Measurements from ENCODE around the gene TDP2. TPM values are rescaled to one million over a fixed set of nuclear protein-coding genes. Genes with fewer than 3 reads are reported as not detected.

The TDP2 gene
- total RNA-seq, 1 experiment from 2014 or later: 30.2 TPM

DNA sequence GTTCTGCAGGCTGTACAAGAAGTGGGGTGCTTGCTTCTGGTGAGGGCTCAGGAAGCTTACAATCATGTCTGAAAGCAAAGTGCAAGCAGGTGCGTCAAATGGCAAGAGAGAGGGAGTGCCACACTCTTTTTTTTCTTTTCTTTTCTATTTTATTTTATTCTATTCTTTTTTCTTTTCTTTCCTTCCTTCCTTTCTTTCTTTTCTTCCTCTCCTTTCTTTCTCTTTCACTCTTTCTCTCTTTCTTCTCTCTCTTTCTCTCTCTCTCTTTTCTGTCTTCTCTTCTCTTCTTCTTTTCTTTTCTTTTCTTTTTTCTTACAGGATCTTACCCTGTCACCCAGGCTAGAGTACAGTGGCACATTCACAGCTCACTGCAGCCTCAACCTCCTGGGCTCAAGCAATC, 19.7 kb upstream of the TDP2 start:
- no peaks in the 10 kb centered on the region for H3K4me1 ChIP-seq (ENCODE audit: control insufficient read depth in 1 of 2, insufficient read depth in 2 of 2, low read length in 2 of 2)
- ATAC-seq (no peak), DNase-seq (ENCODE audit: low read depth, low spot score) (no peak)
- BruUV-seq (replicated peaks): no TSS peak
- H3K79me2 ChIP-seq (ENCODE audit: insufficient read depth, low read length): no peaks in the 10 kb centered on the region
- no peak overlapping the region for H2AFZ ChIP-seq (ENCODE audit: low read depth, low read length, poor library complexity, severe bottlenecking)
- no peak overlapping the region for H3K27ac ChIP-seq (ENCODE audit: low read depth, low read length)
- CTCF ChIA-PET: no interaction called here
- TF ChIP-seq, protein P1, sequence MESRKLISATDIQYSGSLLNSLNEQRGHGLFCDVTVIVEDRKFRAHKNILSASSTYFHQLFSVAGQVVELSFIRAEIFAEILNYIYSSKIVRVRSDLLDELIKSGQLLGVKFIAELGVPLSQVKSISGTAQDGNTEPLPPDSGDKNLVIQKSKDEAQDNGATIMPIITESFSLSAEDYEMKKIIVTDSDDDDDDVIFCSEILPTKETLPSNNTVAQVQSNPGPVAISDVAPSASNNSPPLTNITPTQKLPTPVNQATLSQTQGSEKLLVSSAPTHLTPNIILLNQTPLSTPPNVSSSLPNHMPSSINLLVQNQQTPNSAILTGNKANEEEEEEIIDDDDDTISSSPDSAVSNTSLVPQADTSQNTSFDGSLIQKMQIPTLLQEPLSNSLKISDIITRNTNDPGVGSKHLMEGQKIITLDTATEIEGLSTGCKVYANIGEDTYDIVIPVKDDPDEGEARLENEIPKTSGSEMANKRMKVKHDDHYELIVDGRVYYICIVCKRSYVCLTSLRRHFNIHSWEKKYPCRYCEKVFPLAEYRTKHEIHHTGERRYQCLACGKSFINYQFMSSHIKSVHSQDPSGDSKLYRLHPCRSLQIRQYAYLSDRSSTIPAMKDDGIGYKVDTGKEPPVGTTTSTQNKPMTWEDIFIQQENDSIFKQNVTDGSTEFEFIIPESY (IDR thresholded peaks at IDR 0.05; ENCODE audit: extremely low read depth, insufficient replicate concordance, low read length): no peak
- TF ChIP-seq SIN3A (IDR thresholded peaks at IDR 0.05; ENCODE audit: low read depth) (no peak), POLR2A (IDR thresholded peaks at IDR 0.05; ENCODE audit: borderline replicate concordance, extremely low read depth, insufficient read depth, insufficient read length) (no peak), EZH2phosphoT487 (IDR thresholded peaks at IDR 0.05; ENCODE audit: borderline replicate concordance) (no peak), EGR1 (IDR thresholded peaks at IDR 0.05; ENCODE audit: low read depth) (no peak), ZFX (IDR thresholded peaks at IDR 0.05) (no peak), EZH2 (IDR thresholded peaks at IDR 0.05) (no peak), RAD21 (IDR thresholded peaks at IDR 0.05; ENCODE audit: low read depth) (no peak), FOSL1 (IDR thresholded peaks at IDR 0.05; ENCODE audit: low read depth) (no peak), TCF7L2 (IDR thresholded peaks at IDR 0.05; ENCODE audit: borderline replicate concordance, extremely low read depth, insufficient read depth, insufficient read length) (no peak), CBX3 (IDR thresholded peaks at IDR 0.05; ENCODE audit: low read depth) (no peak), ZNF274 (IDR thresholded peaks at IDR 0.05; ENCODE audit: low read depth, low read length) (no peak), POLR2AphosphoS5 (IDR thresholded peaks at IDR 0.05; ENCODE audit: low read depth, low read length) (no peak), JUND (IDR thresholded peaks at IDR 0.05) (no peak), CEBPB (IDR thresholded peaks at IDR 0.05; ENCODE audit: low read depth) (no peak), SP1 (IDR thresholded peaks at IDR 0.05; ENCODE audit: low read depth) (no peak)
- TF ChIP-seq, protein P2, sequence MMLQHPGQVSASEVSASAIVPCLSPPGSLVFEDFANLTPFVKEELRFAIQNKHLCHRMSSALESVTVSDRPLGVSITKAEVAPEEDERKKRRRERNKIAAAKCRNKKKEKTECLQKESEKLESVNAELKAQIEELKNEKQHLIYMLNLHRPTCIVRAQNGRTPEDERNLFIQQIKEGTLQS (IDR thresholded peaks at IDR 0.05): no peak
- TF ChIP-seq, protein P3, sequence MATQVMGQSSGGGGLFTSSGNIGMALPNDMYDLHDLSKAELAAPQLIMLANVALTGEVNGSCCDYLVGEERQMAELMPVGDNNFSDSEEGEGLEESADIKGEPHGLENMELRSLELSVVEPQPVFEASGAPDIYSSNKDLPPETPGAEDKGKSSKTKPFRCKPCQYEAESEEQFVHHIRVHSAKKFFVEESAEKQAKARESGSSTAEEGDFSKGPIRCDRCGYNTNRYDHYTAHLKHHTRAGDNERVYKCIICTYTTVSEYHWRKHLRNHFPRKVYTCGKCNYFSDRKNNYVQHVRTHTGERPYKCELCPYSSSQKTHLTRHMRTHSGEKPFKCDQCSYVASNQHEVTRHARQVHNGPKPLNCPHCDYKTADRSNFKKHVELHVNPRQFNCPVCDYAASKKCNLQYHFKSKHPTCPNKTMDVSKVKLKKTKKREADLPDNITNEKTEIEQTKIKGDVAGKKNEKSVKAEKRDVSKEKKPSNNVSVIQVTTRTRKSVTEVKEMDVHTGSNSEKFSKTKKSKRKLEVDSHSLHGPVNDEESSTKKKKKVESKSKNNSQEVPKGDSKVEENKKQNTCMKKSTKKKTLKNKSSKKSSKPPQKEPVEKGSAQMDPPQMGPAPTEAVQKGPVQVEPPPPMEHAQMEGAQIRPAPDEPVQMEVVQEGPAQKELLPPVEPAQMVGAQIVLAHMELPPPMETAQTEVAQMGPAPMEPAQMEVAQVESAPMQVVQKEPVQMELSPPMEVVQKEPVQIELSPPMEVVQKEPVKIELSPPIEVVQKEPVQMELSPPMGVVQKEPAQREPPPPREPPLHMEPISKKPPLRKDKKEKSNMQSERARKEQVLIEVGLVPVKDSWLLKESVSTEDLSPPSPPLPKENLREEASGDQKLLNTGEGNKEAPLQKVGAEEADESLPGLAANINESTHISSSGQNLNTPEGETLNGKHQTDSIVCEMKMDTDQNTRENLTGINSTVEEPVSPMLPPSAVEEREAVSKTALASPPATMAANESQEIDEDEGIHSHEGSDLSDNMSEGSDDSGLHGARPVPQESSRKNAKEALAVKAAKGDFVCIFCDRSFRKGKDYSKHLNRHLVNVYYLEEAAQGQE (IDR thresholded peaks at IDR 0.05; ENCODE audit: low read depth): no peak
- TF ChIP-seq, protein P4, sequence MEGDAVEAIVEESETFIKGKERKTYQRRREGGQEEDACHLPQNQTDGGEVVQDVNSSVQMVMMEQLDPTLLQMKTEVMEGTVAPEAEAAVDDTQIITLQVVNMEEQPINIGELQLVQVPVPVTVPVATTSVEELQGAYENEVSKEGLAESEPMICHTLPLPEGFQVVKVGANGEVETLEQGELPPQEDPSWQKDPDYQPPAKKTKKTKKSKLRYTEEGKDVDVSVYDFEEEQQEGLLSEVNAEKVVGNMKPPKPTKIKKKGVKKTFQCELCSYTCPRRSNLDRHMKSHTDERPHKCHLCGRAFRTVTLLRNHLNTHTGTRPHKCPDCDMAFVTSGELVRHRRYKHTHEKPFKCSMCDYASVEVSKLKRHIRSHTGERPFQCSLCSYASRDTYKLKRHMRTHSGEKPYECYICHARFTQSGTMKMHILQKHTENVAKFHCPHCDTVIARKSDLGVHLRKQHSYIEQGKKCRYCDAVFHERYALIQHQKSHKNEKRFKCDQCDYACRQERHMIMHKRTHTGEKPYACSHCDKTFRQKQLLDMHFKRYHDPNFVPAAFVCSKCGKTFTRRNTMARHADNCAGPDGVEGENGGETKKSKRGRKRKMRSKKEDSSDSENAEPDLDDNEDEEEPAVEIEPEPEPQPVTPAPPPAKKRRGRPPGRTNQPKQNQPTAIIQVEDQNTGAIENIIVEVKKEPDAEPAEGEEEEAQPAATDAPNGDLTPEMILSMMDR (IDR thresholded peaks at IDR 0.05 in 2 of 3, conservative IDR thresholded peaks at IDR 0.05 in 1 of 3; ENCODE audit: borderline replicate concordance in 1 of 3, insufficient read depth in 1 of 3, low read depth in 2 of 3, low read length in 2 of 3): no peak
- TF ChIP-seq, protein P5, sequence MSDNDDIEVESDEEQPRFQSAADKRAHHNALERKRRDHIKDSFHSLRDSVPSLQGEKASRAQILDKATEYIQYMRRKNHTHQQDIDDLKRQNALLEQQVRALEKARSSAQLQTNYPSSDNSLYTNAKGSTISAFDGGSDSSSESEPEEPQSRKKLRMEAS (IDR thresholded peaks at IDR 0.05): no peak
- no peaks in the 10 kb centered on the region for H3K36me3 ChIP-seq (ENCODE audit: control insufficient read depth in 1 of 2, insufficient read depth in 2 of 2, low read length in 2 of 2)
- H3K4me2 ChIP-seq (ENCODE audit: low read length): no peak overlapping the region
- no peaks in the 10 kb centered on the region for H3K27me3 ChIP-seq (ENCODE audit: insufficient read depth, low read length)
- H4K20me1 ChIP-seq (ENCODE audit: insufficient read depth): no peaks in the 10 kb centered on the region
- RAD21 ChIA-PET (ENCODE audit: low non-redundant PET in 1 of 2, low total read pairs in 2 of 2, uncharacterized antibody in 2 of 2, unreplicated experiment in 2 of 2): no interaction called here
- H3K9me3 ChIP-seq (ENCODE audit: control insufficient read depth in 1 of 2, insufficient read depth in 1 of 2, low read depth in 1 of 2, low read length in 2 of 2): no peaks in the 10 kb centered on the region
- H3K4me3 ChIP-seq (replicated peaks in 1 of 2; ENCODE audit: low read depth in 1 of 2, low read length in 2 of 2): no peak overlapping the region
- POLR2A ChIA-PET: no interaction called here
- H3K9me2 ChIP-seq (ENCODE audit: insufficient read depth): no peaks in the 10 kb centered on the region
- intact Hi-C loops (cut with micrococcal nuclease): no loop called here
- no peak overlapping the region for H3K9ac ChIP-seq (ENCODE audit: low read length)

Measured in HCT116 (cell line).